Measurements from ENCODE around the gene CASZ1.

Gene CASZ1

GRCh38 chr1:10620776-10621175 lies 175.7 kb downstream of the CASZ1 start:
- DNase-seq = no peak

GRCh38 chr1:10617931-10618885 lies 178.2 kb downstream of the CASZ1 start:
- DNase-seq = no peak

- DNase-seq = no peak
These were observed 179.1 kb downstream of the CASZ1 start for GRCh38 chr1:10617318-10617717.

GRCh38 chr1:10616696-10617095 lies 179.8 kb downstream of the CASZ1 start:
- no peak for DNase-seq

GRCh38 chr1:10615932-10616671 lies 180.3 kb downstream of the CASZ1 start:
- no peak for DNase-seq

- no peak for DNase-seq
These were observed 181.1 kb downstream of the CASZ1 start for GRCh38 chr1:10615332-10615731.

- no peak for DNase-seq
These were observed 181.8 kb downstream of the CASZ1 start for GRCh38 chr1:10614377-10615225.

- no peak for DNase-seq
These were observed 182.6 kb downstream of the CASZ1 start for GRCh38 chr1:10613861-10614260.

GRCh38 chr1:10613340-10613739 lies 183.1 kb downstream of the CASZ1 start:
- DNase-seq = no peak

GRCh38 chr1:10612436-10613160 lies 183.8 kb downstream of the CASZ1 start:
- DNase-seq = no peak

- no peak for DNase-seq
These were observed 185.4 kb downstream of the CASZ1 start for GRCh38 chr1:10610901-10611600.

- no peak for DNase-seq
These were observed 187.8 kb downstream of the CASZ1 start for GRCh38 chr1:10608690-10609089.

GRCh38 chr1:10607228-10607627 lies 189.2 kb downstream of the CASZ1 start:
- DNase-seq = no peak

GRCh38 chr1:10606064-10606463 lies 190.4 kb downstream of the CASZ1 start:
- peak; percentile 76 for DNase-seq

- DNase-seq = no peak
These were observed 191.5 kb downstream of the CASZ1 start for GRCh38 chr1:10604966-10605365.

GRCh38 chr1:10602936-10603335 lies 193.5 kb downstream of the CASZ1 start:
- DNase-seq = no peak

- no peak for DNase-seq
These were observed 194.9 kb downstream of the CASZ1 start for GRCh38 chr1:10601342-10602070.

- DNase-seq = peak; percentile 97
These were observed 197.1 kb downstream of the CASZ1 start for GRCh38 chr1:10599194-10599861.

- DNase-seq = no peak
These were observed 198.1 kb downstream of the CASZ1 start for GRCh38 chr1:10598389-10598702.
